GM12875 (cell line): ENCODE measurements around the gene NRCAM.

Experiments
- H3K4me3 ChIP-seq: one replicate; pipeline ENCODE4 v1.5.1; 2011; ENCODE audit warnings: low read depth, low read length, control low read depth
- CTCF ChIP-seq: IDR thresholded peaks from 2 replicates; pipeline ENCODE4 v1.5.1; 2011; ENCODE audit warnings: low read depth, mild to moderate bottlenecking, control low read depth, inconsistent platforms, low read length, moderate library complexity, borderline replicate concordance; ENCODE audit not compliant: insufficient read depth

NRCAM gene

GRCh38 chr7:108441392-108441955 is 14.8 kb downstream of the NRCAM start:
- TF ChIP-seq CTCF = no peak
- no peak overlapping the region for H3K4me3 ChIP-seq

GRCh38 chr7:108440613-108441012 is 15.6 kb downstream of the NRCAM start:
- no peak for TF ChIP-seq CTCF
- H3K4me3 ChIP-seq = no peak overlapping the region

GRCh38 chr7:108436906-108437305 is 19.3 kb downstream of the NRCAM start:
- H3K4me3 ChIP-seq = no peak overlapping the region
- no peak for TF ChIP-seq CTCF

- H3K4me3 ChIP-seq = no peak overlapping the region
- no peak for TF ChIP-seq CTCF
Measured at GRCh38 chr7:108434010-108434409, 22.2 kb downstream of the NRCAM start.

GRCh38 chr7:108431099-108431498 is 25.1 kb downstream of the NRCAM start:
- no peak for TF ChIP-seq CTCF
- H3K4me3 ChIP-seq = no peak overlapping the region

- TF ChIP-seq CTCF = no peak
- no peak overlapping the region for H3K4me3 ChIP-seq
Measured at GRCh38 chr7:108430664-108431063, 25.6 kb downstream of the NRCAM start.

GRCh38 chr7:108427766-108428165 is 28.5 kb downstream of the NRCAM start:
- H3K4me3 ChIP-seq = no peak overlapping the region
- TF ChIP-seq CTCF = no peak
